Nephron progenitor cell (in vitro differentiated cells): ENCODE results near the gene TRIO.

Experiments used
- DNase-seq: peaks from one replicate; pipeline ENCODE4 v3.0.0; 2021
- H3K27ac Mint-ChIP-seq: 2 replicates; pipeline ENCODE4 v1.8.0; 2021; ENCODE audit warnings: mild to moderate bottlenecking, moderate library complexity, mixed read lengths
- H3K27me3 Mint-ChIP-seq: 2 replicates; pipeline ENCODE4 v1.8.0; 2021; ENCODE audit warnings: mild to moderate bottlenecking, low read depth, mixed read lengths; ENCODE audit not compliant: poor library complexity
- H3K36me3 Mint-ChIP-seq: 2 replicates; pipeline ENCODE4 v1.8.0; 2021; ENCODE audit warnings: low read depth, mixed read lengths
- H3K4me1 Mint-ChIP-seq: 2 replicates; pipeline ENCODE4 v1.8.0; 2021; ENCODE audit warnings: mixed read lengths
- H3K4me3 Mint-ChIP-seq: 2 replicates; pipeline ENCODE4 v1.8.0; 2021; ENCODE audit warnings: mild to moderate bottlenecking, moderate library complexity, mixed read lengths
- H3K9me3 Mint-ChIP-seq: 2 replicates; pipeline ENCODE4 v1.8.0; 2021; ENCODE audit warnings: mild to moderate bottlenecking, moderate library complexity, mixed read lengths
- TF ChIP-seq, protein P1 (sequence below): fragments of 200-600 bp; sonication (generic); IDR thresholded peaks from 2 replicates; pipeline ENCODE4 v1.5.0; 2021; ENCODE audit warnings: antibody characterized with exemption

The TRIO gene

DNA sequence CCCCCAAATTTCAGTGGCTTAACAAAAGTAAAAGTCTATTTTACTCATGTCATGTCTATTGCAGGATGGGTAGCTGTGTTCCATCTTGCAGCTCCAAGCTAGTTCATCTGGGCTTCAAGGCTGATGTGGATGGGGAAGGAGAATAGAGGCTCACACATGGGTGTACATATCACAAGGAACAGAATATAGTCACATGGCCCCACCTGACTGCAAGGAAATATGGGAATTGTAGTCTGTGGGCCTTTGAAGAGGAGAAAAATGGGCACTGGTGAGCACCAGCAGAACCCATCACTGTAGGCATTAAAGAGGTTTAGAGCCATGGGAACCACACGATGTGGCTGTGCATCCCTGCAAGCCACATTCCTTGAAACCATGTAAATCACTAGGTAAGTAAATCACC is 17.9 kb upstream of the TRIO start:
- TF ChIP-seq, protein P1, sequence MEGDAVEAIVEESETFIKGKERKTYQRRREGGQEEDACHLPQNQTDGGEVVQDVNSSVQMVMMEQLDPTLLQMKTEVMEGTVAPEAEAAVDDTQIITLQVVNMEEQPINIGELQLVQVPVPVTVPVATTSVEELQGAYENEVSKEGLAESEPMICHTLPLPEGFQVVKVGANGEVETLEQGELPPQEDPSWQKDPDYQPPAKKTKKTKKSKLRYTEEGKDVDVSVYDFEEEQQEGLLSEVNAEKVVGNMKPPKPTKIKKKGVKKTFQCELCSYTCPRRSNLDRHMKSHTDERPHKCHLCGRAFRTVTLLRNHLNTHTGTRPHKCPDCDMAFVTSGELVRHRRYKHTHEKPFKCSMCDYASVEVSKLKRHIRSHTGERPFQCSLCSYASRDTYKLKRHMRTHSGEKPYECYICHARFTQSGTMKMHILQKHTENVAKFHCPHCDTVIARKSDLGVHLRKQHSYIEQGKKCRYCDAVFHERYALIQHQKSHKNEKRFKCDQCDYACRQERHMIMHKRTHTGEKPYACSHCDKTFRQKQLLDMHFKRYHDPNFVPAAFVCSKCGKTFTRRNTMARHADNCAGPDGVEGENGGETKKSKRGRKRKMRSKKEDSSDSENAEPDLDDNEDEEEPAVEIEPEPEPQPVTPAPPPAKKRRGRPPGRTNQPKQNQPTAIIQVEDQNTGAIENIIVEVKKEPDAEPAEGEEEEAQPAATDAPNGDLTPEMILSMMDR = no peak
- Mint-ChIP-seq H3K4me1 (peaks cover 20% of the 10 kb centered on the region), H3K4me3 (no peak overlapping the region), H3K27ac (no peak overlapping the region), H3K27me3 (peaks cover 11% of the 10 kb centered on the region), H3K9me3 (no peaks in the 10 kb centered on the region), H3K36me3 (no peaks in the 10 kb centered on the region)
- no peak for DNase-seq

DNA sequence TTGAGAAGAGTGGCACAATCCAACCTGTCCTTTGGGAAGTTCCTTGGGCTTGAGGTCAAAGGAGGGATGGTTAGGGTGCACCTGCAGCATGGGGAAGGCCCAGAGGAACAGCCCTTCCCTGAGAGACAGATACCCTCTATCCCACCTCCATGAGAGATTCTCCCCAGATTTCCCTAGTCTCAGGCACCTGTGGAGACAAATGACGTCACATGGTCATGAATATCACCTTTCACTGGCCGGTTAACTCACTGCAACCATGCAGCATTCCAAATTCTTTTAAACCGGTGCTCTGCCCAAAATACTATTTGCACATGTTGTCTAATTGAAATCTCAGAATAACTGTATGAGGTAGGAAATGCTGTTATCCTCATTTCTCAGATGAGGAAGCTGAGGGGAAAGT is 15.6 kb upstream of the TRIO start:
- Mint-ChIP-seq H3K4me3 (no peak overlapping the region), H3K27me3 (peaks cover 11% of the 10 kb centered on the region), H3K27ac (no peak overlapping the region), H3K9me3 (peaks cover 2% of the 10 kb centered on the region), H3K4me1 (peaks cover 22% of the 10 kb centered on the region), H3K36me3 (no peaks in the 10 kb centered on the region)
- no peak for DNase-seq
- TF ChIP-seq, protein P1 = no peak

DNA sequence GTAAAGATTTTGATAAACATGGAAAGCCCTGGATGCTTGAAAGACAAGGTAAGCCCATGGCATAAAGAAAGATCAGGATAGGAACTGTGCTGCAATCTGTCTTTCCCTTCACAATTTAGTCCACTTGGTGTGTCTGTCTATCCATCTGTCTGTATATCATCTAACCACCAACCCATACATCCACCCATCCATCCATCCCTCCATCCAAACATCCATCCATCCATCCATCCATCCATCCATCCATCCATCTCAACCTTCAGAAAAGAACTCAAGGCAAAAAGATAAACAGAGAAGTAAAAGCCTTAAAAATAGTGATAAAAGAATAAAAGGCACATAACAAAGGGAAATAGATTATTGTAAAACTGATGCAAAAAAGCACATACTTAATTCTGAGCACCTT is 15.1 kb upstream of the TRIO start:
- Mint-ChIP-seq H3K4me3 (no peak overlapping the region), H3K27me3 (peaks cover 11% of the 10 kb centered on the region), H3K9me3 (peaks cover 3% of the 10 kb centered on the region), H3K27ac (no peak overlapping the region), H3K36me3 (no peaks in the 10 kb centered on the region), H3K4me1 (peaks cover 22% of the 10 kb centered on the region)
- TF ChIP-seq, protein P1 = no peak
- no peak for DNase-seq

- Mint-ChIP-seq H3K4me3 (no peak overlapping the region), H3K4me1 (peaks cover 19% of the 10 kb centered on the region), H3K36me3 (no peaks in the 10 kb centered on the region), H3K9me3 (peaks cover 8% of the 10 kb centered on the region), H3K27ac (no peak overlapping the region), H3K27me3 (peaks cover 11% of the 10 kb centered on the region)
- DNase-seq = no peak
- TF ChIP-seq, protein P1 = no peak
Observed at GRCh38 chr5:14129123-14129522, 14.0 kb upstream of the TRIO start.

DNA sequence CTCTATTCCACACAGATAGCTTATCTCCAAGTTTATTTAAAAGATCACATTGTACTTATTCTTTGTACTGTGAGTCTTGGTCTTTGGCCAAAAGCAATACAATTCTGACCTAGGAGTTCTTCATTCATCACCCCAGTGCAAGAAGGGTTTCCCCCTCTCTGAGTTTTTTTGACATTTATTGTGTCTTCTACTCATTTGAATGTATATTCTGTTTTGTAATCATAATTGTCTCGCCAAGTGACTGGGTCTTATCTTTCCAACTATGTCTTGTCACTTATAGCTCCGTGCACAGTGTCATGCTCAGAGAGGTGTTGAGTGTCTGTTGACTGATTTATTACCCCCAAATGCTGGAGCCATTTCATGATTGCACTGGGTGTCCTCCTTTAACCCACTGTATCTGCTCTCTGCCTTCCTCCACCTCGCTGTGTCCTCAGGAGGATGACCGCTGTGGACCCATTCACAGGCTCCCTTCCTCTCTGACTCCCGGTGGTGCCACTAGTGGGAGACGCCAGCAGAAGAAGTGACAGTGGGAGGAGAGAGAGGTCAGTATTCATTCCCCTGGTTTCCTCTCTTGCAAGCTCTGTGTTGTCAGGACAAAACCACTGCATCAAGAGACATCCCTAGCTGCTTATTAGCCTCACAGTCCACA is 11.2 kb upstream of the TRIO start:
- peaks cover 11% of the 10 kb centered on the region for H3K4me1 Mint-ChIP-seq
- H3K9me3 Mint-ChIP-seq = peaks cover 29% of the 10 kb centered on the region
- peaks cover 11% of the 10 kb centered on the region for H3K27me3 Mint-ChIP-seq
- no peak overlapping the region for H3K4me3 Mint-ChIP-seq
- DNase-seq = no peak
- no peaks in the 10 kb centered on the region for H3K36me3 Mint-ChIP-seq
- TF ChIP-seq, protein P1 = no peak
- no peak overlapping the region for H3K27ac Mint-ChIP-seq

GRCh38 chr5:14133394-14133793 is 9.7 kb upstream of the TRIO start:
- TF ChIP-seq, protein P1 = no peak
- Mint-ChIP-seq H3K9me3 (peaks cover 29% of the 10 kb centered on the region), H3K4me1 (peaks cover 12% of the 10 kb centered on the region), H3K27me3 (peaks cover 10% of the 10 kb centered on the region), H3K4me3 (no peak overlapping the region), H3K27ac (no peak overlapping the region), H3K36me3 (no peaks in the 10 kb centered on the region)
- DNase-seq = no peak
